ENCODE data around the gene DENND6B.
"Not testable (repeated sequence)": the region's sequence is repeated elsewhere in the genome, so short reads cannot be mapped to it uniquely, and the experiment has no call there.

Gene DENND6B

DNA sequence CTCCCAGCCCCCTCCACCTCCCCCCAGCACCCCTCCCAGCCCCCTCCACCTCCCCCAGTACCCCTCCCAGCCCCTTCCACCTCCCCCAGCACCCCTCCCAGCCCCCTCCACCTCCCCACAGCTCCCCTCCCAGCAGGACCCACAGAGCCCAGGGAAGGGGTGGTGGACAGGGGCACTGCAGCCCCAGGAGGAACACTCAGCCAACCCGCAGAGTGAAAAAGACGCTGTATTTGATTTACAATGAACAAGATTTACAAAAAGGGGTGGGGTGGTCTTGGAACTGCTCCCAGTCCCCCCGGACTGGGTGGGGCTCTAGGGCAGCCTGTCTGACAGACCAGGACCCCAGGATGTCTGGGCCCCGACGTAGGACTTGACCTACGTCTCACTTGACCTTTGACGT lies 52.0 kb downstream of the DENND6B start:
- in situ Hi-C loops (cut with MboI; ENCODE audit: low sequenced_read_pairs): loop anchor here (5.0 kb wide), 1 partner anchor 53 kb away; the partner anchor contains the start of gene DENND6B

DNA sequence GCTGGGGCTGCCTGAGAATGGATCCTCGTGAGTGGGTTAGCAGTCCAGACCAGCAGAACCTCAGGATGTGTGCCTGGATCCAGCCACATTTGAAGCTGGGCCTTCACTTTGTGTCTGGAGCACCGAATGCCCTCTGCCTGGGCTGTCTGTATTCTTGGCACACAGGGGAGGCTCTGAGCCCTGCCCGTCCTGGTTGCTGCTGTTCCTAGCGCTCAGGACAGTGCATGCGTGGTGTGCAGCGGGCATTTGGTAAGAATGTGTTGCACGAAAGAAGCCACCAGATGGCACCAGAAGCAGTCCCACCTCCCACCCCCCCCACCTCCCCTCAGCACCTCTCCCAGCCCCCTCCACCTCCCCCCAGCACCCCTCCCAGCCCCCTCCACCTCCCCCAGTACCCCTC lies 52.5 kb downstream of the DENND6B start:
- in situ Hi-C loops (cut with MboI; ENCODE audit: low sequenced_read_pairs): no loop called here

DNA sequence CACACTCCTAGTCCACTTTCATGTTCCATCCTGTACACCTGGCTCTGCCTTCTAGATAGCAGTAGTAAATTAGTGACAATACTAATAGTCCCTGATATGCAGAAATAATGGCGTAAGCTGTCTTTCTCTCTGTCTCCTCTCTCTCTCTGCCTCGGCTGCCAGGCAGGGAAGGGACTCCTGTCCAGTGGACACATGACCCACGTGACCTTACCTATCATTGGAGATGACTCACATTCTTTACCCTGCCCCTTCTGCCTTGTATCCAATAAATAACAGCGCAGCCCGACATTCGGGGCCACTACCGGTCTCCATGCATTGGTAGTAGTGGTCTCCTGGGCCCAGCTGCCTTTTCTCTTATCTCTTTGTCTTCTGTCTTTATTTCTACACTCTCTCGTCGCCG lies 53.0 kb downstream of the DENND6B start:
- in situ Hi-C loops (cut with MboI; ENCODE audit: low sequenced_read_pairs): not testable (repeated sequence)

DNA sequence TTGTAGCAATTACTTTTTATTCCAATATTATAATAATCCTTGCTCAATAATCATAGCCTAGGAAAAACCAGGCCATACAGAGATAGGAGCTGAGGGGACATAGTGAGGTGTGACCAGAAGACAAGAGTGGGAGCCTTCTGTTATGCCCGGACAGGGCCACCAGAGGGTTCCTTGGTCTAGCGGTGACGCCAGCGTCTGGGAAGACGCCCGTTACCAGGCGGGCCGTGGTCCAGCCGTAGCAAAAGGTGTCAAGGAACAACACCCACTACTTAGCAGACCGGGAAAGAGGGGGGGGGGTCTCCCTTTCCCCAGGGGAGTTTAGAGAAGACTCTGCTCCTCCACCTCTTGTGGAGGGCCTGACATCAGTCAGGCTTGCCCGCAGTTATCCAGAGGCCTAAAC lies 53.5 kb downstream of the DENND6B start:
- in situ Hi-C loops (cut with MboI; ENCODE audit: low sequenced_read_pairs): not testable (repeated sequence)

DNA sequence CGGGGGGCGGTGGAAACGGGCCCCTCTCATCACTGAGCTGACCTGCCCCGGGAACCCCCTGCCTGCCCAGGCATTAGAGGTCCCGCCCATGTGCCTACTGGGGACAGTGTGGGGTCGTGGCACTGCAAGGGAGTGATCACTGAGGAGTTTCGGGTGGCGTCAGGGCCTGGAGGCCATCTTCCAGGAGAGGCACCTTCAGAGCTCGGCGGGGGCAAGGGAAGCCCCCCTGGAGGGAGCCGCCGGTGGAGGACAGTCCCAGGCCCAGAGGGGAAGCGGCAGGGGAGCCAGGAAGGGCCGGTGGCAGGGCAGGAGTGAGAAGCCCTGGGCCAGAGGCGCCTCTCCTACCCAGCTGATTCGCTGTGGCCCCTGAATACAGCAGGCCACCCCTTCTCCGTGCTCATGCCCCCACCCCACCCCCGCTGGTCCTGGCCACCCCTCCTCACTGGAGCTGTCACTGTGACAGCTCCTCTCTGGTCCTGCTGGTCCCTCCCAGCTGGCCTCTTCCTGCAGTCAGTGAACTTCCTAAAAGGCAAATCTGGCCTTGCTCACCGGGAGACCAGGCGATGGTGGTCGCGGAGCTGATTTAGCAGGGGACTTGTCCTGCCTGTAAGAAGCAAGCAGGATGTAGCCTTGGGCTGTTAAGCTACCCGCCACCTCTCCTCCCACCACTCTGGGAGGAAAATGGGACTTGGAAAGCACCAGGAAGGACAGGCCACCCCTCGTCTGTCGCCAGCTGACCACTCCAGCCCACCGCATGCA lies 54.6 kb downstream of the DENND6B start:
- in situ Hi-C loops (cut with MboI; ENCODE audit: low sequenced_read_pairs): no loop called here

DNA sequence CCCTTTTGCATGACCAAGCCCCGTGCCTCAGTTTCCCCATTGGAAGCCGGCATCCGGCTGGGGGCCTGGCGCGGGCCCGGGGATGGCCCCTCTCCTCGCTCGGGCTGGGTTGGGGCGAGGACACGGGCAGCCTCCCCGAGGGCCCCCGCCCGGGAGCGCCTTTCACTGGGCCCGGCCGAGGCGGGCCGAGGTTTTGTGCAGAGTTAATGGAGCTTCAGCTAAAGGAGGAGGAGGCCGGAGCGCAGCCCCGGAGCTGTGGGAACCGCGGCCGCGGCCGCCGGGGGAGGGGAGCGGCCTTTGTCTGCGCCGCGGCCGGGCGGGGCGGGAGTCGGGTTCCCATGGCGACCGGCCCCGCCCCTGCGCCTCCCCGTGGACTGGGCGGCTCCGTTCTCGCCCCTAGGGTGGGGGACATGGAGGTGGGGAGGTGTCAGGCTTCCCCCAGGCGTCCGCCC lies 55.3 kb downstream of the DENND6B start:
- in situ Hi-C loops (cut with MboI; ENCODE audit: low sequenced_read_pairs): no loop called here

DNA sequence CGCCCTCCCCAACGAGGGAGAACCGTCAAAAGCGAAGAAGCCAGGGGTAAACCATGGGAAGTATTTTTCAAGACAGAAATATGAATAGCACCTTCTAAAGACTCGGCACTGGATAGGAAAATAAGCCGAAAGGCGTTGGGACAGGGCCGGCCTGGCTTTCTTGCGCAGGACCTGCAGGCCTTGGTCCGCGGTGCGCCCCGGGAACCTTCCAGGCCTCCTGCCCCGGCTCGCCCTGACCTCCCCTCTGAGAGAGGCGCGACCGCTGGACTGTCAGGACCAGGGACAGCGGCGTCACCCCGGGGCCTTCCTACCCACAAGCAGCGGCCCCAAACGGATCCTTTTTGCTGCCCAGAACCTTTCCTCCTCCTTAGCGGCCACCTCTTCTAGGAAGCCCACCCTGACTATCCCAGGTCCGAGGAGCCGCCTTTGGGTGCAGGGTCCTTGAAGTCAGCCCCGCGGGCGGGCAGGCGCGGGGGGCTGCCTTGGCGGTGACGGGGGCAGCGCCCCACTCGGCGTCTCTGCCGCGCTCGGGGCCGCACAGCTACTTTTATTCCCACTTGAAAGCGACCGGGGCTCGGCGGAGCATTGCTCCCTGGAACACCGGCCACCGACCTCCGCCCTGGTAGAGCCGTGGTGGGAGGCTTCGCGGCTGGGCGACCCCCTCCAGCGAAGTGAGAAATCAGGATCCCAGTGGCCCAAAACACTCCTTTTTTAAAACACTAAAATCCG lies 56.0 kb downstream of the DENND6B start:
- in situ Hi-C loops (cut with MboI; ENCODE audit: low sequenced_read_pairs): no loop called here

DNA sequence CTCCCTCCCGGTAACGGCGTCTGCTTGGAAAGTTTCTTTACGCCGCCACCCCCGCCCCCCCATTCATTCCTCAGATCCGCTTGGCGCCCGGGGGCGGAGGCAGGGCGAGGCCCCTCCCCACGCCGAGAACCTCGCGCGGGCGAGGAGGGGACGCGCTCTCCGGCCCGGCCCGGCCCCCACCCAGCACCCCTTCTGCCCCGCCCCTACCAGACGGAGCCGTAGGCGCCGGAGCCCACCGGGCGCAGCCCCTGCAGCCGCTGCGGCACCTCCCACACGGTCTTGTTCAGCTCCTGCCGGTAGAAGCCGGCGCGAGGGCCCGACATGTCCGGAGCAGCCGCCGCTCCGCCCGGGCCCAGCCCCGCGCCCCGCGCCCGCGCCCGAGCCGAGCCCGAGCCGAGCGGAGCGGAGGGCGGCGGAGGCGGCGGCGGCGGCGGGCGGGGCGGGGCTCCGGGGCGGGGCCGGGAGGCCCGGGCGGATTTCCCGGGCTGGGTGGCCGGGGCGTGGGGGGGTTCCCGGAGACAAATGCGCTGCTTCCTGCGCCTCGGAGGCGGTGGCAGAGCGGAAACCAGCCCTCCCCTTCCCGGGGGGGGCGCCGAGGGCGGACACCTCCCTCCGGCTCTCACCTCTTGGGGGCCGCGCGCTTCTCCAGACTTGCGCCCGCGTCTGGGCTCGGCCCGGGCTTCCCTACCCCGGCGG lies 56.7 kb downstream of the DENND6B start, which contains the start of gene MAPK11:
MAPK11 (minus strand) TSS at position 411 of the 696 bp plus-strand sequence; CDS start at position 323, 88 bp downstream.
- in situ Hi-C loops (cut with MboI; ENCODE audit: low sequenced_read_pairs): loop anchor here (10.0 kb wide), 1 partner anchor 225 kb away; no protein-coding TSS in a partner anchor

DNA sequence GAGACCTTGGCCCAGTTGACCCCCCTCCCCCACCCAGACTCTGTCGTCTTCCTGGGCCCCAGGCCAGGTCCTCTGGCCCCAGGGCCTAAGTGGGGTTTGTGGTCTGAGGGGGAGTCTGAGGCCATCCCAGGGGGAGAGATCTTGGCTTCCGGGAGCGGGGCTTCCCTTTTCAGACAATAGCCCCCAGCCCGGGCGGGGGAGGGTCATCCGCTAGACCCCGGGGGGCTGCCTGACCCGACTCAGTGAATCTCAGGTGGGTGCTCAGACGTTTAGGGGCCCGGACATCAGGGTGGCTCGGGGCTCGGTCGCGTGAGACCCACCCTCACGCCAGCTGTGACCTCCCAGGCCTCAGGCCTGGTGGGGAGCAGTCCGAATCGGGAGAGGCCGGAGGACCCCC lies 57.2 kb downstream of the DENND6B start:
- in situ Hi-C loops (cut with MboI; ENCODE audit: low sequenced_read_pairs): loop anchor here (10.0 kb wide), 1 partner anchor 225 kb away; no protein-coding TSS in a partner anchor

DNA sequence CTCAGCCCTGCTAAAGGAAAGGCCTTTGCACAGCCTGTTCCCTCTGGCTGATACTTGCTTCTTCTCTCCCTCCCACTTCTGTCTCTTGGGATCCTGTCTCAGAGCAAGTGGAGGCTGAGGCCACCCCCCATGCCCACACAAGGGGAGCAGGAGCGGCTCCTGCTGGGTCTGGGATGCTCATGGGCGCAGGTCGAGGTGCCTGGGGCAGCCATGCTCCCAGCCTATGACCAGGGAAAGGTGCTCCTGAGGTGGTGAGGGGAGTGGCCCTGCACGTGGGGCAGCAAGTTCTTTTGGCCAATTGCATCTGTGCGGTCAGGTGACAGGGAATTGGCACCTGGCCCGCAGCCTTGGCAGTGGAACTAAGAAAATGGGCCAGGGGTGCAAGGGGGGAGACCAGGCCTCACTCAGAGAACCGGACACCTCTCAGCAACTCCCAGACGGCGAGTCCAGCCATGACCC lies 58.1 kb downstream of the DENND6B start:
- in situ Hi-C loops (cut with MboI; ENCODE audit: low sequenced_read_pairs): loop anchor here (10.0 kb wide), 1 partner anchor 226 kb away; no protein-coding TSS in a partner anchor

DNA sequence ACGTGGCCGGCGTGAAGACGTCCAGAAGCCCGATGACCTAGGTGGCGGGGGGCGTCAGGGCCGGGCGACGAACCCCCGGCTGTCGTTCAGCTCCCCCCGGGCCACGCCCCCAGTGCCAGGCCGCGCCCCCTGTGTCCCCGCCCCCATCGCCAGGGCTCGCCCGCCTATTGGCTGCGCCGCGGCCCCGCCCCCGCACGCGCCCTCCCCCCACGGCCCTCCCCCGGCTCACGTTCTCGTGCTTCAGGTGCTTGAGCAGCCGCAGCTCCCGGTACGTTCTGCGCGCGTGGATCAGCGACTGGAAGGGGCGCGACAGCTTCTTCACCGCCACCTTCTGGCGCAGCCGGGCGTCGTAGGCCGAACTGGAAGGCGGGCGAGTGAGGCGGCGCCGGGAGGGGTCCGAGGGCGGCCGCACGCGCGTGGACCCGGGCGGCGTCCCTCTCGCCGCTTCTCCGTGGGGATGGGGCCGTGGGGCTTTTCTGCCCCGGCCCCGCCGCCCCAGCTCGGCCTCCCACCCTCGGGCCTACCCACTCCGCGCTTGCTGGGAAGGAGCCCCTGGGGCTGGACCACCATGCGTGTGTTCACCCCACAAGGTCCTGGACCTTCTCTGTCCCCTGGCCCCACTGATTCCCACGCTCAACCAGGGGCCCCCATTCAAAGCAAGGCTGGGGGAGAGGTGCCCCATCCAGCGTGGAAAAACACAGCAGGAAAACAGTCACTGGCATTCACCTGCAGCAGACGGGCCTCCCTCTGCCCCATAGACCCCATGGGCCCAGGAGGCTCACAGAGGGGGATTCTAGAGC lies 59.0 kb downstream of the DENND6B start:
- in situ Hi-C loops (cut with MboI; ENCODE audit: low sequenced_read_pairs): loop anchor here (10.0 kb wide), 1 partner anchor 227 kb away; no protein-coding TSS in a partner anchor

DNA sequence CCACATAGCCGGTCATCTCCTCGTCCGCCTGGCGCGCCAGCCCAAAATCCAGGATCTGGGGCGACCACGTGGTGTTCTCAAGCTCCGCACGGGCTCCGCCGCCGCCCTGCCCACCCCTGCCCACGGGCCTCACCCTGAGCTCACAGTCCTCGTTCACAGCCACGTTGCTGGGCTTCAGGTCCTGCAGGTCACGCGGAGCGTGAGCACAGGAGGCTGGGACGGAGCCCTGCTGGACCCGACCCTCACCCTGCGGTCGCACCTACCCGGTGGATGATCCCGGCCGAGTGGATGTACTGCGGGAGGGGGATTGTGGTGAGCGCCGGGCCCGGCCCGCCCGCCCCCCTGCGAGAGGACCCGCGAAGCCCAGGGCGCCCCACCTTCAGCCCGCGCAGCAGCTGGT lies 59.8 kb downstream of the DENND6B start:
- in situ Hi-C loops (cut with MboI; ENCODE audit: low sequenced_read_pairs): loop anchor here (10.0 kb wide), 1 partner anchor 228 kb away; no protein-coding TSS in a partner anchor

DNA sequence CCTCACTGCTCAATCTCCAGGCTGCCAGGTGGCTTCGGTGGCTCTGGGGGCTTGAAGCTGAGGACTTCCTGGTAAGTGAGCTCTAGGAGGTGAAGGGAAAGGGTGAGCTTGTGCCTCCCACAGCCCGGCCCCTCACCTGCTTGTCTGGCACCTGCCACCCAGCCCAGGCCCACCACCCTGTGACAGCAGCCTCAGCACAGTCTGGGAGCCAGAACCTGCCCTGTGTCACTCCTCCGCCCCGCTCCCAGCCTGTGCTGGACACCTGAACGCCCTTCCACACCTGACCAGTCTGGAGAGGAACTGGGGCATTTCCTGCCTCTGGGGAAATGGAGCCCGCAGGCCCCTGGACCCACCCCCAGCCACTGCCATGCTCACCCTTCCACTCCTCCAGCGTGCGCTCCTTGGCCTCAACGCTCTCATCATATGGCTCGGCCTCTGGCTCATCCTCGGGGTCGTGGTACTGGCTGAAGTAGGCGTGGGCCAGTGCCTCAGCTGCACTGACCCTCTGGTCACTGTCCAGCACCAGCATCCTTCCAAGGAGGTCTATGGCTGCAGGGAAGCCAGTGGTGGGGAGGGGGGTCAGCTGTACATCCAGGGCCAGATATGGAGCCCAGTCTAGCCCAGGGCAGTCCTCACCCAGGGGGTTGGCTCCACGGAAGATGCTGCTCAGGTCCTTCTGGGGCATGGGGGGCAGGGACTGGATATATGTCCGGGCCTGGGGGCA lies 61.7 kb downstream of the DENND6B start:
- in situ Hi-C loops (cut with MboI; ENCODE audit: low sequenced_read_pairs): loop anchor here (10.0 kb wide), 1 partner anchor 230 kb away; no protein-coding TSS in a partner anchor

DNA sequence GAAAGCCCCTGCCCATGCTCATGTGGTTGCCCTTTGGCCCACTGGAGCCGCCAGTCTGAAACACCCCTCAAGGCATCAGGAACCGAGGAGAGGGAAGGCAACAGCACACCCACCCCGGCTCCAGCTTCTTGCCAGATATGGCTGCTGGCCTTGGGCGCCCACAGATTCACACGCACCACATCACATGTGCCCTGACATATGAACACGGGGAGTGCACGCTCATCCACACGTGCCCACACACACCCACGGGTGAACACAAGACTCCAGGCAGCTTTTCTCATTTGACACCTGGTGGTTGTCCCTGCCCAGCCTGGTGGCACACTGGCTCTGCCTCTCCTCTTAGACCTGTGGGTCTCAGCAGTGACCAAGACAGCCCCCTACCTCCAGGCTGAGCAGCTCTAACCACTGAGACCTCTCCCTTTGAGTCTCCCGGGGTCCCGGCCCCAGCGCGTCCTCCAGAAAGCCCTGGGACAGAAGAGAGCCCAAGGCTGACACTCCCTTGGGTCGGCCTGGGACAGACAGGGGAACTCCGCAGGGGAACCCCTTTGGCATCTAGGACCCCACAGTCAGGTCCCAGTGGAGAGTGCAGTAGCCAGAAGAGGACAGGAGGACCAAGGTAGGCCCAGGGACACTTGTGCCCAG lies 62.6 kb downstream of the DENND6B start:
- in situ Hi-C loops (cut with MboI; ENCODE audit: low sequenced_read_pairs): loop anchor here (10.0 kb wide), 1 partner anchor 231 kb away; no protein-coding TSS in a partner anchor

DNA sequence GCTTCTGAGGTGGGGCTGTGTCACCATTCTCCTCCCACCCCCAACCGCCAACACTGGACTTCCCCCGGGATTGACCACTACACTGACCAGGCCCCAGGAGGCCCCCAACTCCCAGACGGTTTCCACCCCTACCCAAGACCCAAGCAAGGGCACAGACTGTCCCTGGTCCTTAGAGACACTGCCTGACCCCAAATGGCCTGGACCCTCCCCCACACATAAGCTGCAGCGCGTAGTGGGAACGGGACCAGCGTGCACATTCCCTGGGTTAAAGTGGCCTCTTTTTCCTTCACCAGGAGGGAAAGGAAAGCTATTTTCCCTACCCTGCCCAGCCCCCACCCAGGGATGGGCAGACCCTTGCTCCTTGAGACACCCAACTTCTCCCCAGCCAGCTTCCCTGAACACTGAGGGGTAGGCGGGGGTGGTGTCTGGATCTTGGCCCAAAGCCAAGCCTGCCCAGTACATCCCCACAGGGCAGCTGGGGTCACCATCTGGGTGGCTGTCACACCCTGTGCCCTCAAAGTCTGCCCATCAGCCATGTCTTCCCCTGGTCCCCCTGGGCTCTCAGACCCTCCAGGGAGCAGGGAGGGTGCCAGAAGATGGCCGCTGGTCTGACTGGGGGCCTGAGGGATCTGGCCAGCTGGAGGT lies 63.7 kb downstream of the DENND6B start:
- in situ Hi-C loops (cut with MboI; ENCODE audit: low sequenced_read_pairs): loop anchor here (10.0 kb wide), 1 partner anchor 232 kb away; no protein-coding TSS in a partner anchor

DNA sequence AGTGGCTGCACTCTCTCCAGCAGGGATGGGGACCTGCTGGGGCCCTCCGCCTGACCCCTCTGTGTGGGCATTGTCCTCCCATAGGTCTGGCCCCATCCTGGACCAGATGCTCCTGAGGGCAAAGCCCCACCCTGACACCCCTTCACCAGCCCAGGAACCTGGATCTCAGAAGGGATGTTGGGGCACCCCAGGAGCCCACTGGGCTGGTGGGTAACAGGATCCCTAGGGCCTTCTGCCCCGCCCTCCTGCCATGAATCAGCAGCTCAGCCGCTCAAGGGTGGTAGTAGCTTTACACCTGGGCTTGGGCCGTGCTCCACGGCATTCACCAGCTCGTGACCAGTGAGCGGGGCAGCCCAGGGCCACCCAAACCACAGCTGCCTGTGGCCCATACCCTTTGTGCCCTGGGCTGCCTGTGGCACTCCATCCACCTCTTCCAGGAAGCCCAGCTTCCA lies 64.3 kb downstream of the DENND6B start:
- in situ Hi-C loops (cut with MboI; ENCODE audit: low sequenced_read_pairs): loop anchor here (10.0 kb wide), 1 partner anchor 232 kb away; no protein-coding TSS in a partner anchor

DNA sequence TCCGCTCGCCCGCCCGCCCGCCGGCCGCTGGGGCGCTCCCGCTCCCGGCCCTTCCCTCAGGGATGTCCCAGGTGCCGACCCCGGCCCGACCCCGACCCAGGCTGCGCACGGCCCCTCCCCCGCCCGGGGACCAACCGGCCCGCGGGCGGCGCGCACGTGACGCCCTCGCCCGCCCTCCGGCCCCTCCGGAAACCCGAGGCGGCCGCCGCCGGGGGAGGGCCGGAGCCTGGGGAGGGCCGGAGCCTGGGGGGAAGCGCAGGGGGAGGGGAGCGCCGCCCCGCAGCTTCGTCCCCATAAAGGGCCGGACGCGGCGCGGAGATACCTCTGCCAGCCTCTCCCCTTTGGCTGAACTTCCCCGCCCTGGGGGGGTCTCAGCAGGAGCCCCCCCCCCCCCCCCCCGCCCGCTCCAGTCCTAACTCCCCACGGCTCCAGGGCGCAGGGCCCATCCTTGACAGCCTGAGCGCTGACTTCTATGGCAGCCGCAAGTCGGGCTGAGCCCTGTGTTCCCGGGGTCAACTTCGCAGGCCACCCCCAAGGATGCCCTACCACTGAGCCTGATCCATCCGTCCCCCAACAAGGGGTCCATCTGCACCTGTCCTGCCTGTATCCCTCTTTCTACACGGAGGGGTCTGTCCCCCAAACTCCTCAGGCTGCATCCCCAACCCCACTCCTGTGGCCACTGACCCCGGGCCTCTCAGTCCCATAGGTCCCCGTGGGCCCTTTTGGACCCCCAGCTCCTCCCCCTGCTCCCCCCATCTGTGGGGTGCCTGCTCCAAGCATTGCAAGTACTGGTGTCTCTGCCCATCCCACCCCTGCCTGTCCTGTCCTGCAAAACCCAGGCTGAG lies 65.0 kb downstream of the DENND6B start, which contains the start of gene MAPK12:
MAPK12 (minus strand) TSS at position 69 of the 845 bp plus-strand sequence. CDS start 174 bp downstream, outside the sequence.
- in situ Hi-C loops (cut with MboI; ENCODE audit: low sequenced_read_pairs): loop anchor here (10.0 kb wide), 1 partner anchor 233 kb away; no protein-coding TSS in a partner anchor

Measured in HL-60/S4 (cell line).